NCI-H446 (cell line): ENCODE data around the gene SPINT1.

Experiments
- DNase-seq, 2 experiments: peaks; one replicate each; lab custom pipeline; 2025; lab: John Stamatoyannopoulos, UW

The SPINT1 gene

DNA sequence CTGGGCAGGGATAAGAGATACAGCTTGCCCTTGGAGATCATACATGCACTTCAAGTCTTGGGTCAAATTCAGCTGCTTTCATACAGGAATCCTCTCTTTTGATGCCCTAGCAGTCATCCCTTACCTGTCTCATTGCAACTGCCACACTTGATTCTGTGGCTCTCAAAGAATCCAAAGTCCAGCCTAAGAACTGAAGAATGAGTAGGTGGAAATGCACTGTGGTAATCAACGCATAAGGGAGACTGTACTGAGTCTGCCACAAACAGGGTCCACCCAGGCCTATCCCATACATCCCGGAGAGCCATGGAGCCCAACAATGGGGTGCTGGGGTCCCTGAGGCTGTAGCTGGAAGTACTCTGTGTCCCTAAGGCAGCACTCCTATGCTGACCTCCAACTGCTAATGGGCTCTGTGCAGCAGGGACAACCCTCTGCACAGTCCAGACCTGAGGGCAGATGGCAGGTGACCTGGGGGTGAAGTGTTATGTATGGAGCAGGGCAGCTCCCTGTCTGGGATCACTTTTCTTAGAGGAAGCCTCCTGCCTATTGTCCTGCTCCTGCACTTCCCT is 48.7 kb downstream of the SPINT1 start:
- no peak for DNase-seq

GRCh38 chr15:40893019-40893670 is 49.3 kb downstream of the SPINT1 start:
- DNase-seq = no peak

DNA sequence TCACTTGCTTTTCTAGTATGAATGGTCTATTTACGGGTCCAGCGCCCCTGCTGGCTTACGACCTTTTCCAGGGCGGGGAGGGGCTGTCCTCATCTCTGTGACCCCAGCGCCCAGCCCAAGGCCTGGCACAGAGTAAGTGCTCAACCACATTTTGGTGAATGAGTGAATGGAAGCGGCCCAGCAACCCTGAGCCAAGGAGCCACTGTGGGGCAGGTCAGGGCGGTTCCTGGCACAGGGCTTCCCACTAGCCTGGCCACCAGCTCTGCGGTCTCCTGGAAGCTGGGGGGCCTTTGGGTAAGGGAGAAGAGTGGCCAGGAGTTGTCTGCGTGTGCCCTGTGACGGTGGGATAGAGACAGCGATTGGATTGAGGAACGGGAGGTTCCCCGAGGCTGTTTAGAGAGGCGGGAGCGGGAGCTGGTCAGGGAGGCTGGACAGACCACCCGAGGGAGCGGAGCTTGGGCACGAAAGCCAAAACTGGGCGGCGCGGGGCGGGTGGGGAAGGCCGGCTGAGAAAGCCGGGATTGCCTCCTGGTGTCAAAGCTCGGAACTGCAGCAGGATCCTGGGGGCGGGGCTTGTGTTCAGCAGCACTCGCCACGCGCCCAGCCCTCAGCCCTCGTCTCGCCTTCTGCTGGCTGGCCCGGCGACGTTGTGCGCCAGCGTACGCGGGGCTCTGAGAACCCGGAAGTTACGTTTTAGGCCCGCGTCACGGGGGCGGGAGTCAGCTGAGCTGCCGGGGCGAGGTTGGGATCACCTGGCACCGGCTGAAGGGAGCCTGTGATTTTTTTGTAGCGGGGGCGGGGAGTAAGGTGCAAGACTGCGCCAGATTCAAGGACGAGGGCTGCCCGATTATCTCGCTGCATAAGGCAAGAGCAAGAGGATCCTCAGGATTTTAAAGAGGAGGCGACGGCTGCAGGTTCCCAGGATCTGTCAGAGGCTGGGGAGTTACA is 50.2 kb downstream of the SPINT1 start, which contains the start of gene VPS18:
TSS of gene VPS18 (plus strand) at position 718 of the 948 bp plus-strand sequence. CDS start 319 bp downstream, outside the sequence.
- DNase-seq = peak; percentile 84 to 97

GRCh38 chr15:40894681-40895448 is 51.0 kb downstream of the SPINT1 start:
- no peak for DNase-seq

- no peak for DNase-seq
These were observed 55.8 kb downstream of the SPINT1 start for GRCh38 chr15:40899536-40900207.

- DNase-seq = no peak
These were observed 56.6 kb downstream of the SPINT1 start for GRCh38 chr15:40900256-40901052.

GRCh38 chr15:40901053-40901443 is 57.2 kb downstream of the SPINT1 start:
- no peak for DNase-seq

- no peak for DNase-seq
These were observed 59.0 kb downstream of the SPINT1 start for GRCh38 chr15:40902605-40903561.

- DNase-seq = no peak
These were observed 60.8 kb downstream of the SPINT1 start for GRCh38 chr15:40904552-40905201.

GRCh38 chr15:40906091-40906990 is 62.5 kb downstream of the SPINT1 start:
- DNase-seq = peak; percentile 37 to 79

GRCh38 chr15:40906991-40907802 is 63.3 kb downstream of the SPINT1 start:
- DNase-seq = peak; percentile 10 to 75
